ENCODE measurements around the gene CYRIA.

Gene CYRIA

GRCh38 chr2:16628314-16628713 lies 37.3 kb downstream of the CYRIA start:
- peak overlapping the region; percentile 27 for H3K4me2 ChIP-seq (ENCODE audit: low read depth, low read length, poor library complexity, severe bottlenecking)

GRCh38 chr2:16626997-16627605 lies 38.5 kb downstream of the CYRIA start:
- no peaks in the 10 kb centered on the region for H3K79me2 ChIP-seq (ENCODE audit: insufficient read depth, low read length)
- H3K4me3 ChIP-seq (ENCODE audit: low read length, poor library complexity, severe bottlenecking), result no peak overlapping the region
- H2AFZ ChIP-seq (ENCODE audit: low read length), result no peak overlapping the region
- no peaks in the 10 kb centered on the region for H3F3A ChIP-seq (ENCODE audit: low read depth)
- H3K4me1 ChIP-seq (ENCODE audit: insufficient read depth, low read length, poor library complexity, severe bottlenecking), result peaks cover 100% of the 10 kb centered on the region
- TF ChIP-seq EZH2phosphoT487 (IDR thresholded peaks at IDR 0.05; ENCODE audit: borderline replicate concordance), result no peak
- no peak for TF ChIP-seq CTCF (conservative IDR thresholded peaks at IDR 0.05; ENCODE audit: low read length)
- no peaks in the 10 kb centered on the region for H3K9me3 ChIP-seq (ENCODE audit: insufficient read depth, low read depth, low read length)
- no peaks in the 10 kb centered on the region for H4K20me1 ChIP-seq (ENCODE audit: insufficient read depth, low read length, poor library complexity, severe bottlenecking)
- H3K9ac ChIP-seq (ENCODE audit: low read depth, low read length, poor library complexity, severe bottlenecking), result peak overlapping the region; percentile 70
- H3K9me2 ChIP-seq (replicated peaks; ENCODE audit: low read depth, low read length), result no peaks in the 10 kb centered on the region
- peak overlapping the region; percentile 86 for H3K4me2 ChIP-seq (ENCODE audit: low read depth, low read length, poor library complexity, severe bottlenecking)
- H3K27me3 ChIP-seq (ENCODE audit: insufficient read depth, low read length, poor library complexity, severe bottlenecking), result no peaks in the 10 kb centered on the region
- H3K36me3 ChIP-seq (ENCODE audit: insufficient read depth, low read length), result no peaks in the 10 kb centered on the region

More at GRCh38 chr2:16628314-16628713, 37.3 kb downstream of the CYRIA start:
- H4K20me1 ChIP-seq (ENCODE audit: insufficient read depth, low read length, poor library complexity, severe bottlenecking), result no peaks in the 10 kb centered on the region
- no peaks in the 10 kb centered on the region for H3K27me3 ChIP-seq (ENCODE audit: insufficient read depth, low read length, poor library complexity, severe bottlenecking)
- no peaks in the 10 kb centered on the region for H3K9me3 ChIP-seq (ENCODE audit: insufficient read depth, low read depth, low read length)
- H3K79me2 ChIP-seq (ENCODE audit: insufficient read depth, low read length), result no peaks in the 10 kb centered on the region
- TF ChIP-seq EZH2phosphoT487 (IDR thresholded peaks at IDR 0.05; ENCODE audit: borderline replicate concordance), result no peak
- no peak for TF ChIP-seq CTCF (conservative IDR thresholded peaks at IDR 0.05; ENCODE audit: low read length)
- H3K4me1 ChIP-seq (ENCODE audit: insufficient read depth, low read length, poor library complexity, severe bottlenecking), result peaks cover 94% of the 10 kb centered on the region
- H2AFZ ChIP-seq (ENCODE audit: low read length), result no peak overlapping the region
- H3F3A ChIP-seq (ENCODE audit: low read depth), result no peaks in the 10 kb centered on the region
- H3K36me3 ChIP-seq (ENCODE audit: insufficient read depth, low read length), result no peaks in the 10 kb centered on the region
- H3K4me3 ChIP-seq (ENCODE audit: low read length, poor library complexity, severe bottlenecking), result no peak overlapping the region
- H3K9me2 ChIP-seq (replicated peaks; ENCODE audit: low read depth, low read length), result no peaks in the 10 kb centered on the region
- peak overlapping the region; percentile 60 for H3K9ac ChIP-seq (ENCODE audit: low read depth, low read length, poor library complexity, severe bottlenecking)

- Histone ChIP-seq H3F3A (ENCODE audit: low read depth) (no peaks in the 10 kb centered on the region), H3K4me2 (ENCODE audit: low read depth, low read length, poor library complexity, severe bottlenecking) (peak overlapping the region; percentile 86), H3K4me1 (ENCODE audit: insufficient read depth, low read length, poor library complexity, severe bottlenecking) (peaks cover 100% of the 10 kb centered on the region), H3K27me3 (ENCODE audit: insufficient read depth, low read length, poor library complexity, severe bottlenecking) (no peaks in the 10 kb centered on the region), H3K79me2 (ENCODE audit: insufficient read depth, low read length) (no peaks in the 10 kb centered on the region), H4K20me1 (ENCODE audit: insufficient read depth, low read length, poor library complexity, severe bottlenecking) (no peaks in the 10 kb centered on the region), H3K9me2 (replicated peaks; ENCODE audit: low read depth, low read length) (no peaks in the 10 kb centered on the region), H3K9me3 (ENCODE audit: insufficient read depth, low read depth, low read length) (no peaks in the 10 kb centered on the region), H2AFZ (ENCODE audit: low read length) (no peak overlapping the region), H3K4me3 (ENCODE audit: low read length, poor library complexity, severe bottlenecking) (no peak overlapping the region), H3K9ac (ENCODE audit: low read depth, low read length, poor library complexity, severe bottlenecking) (peak overlapping the region; percentile 70), H3K36me3 (ENCODE audit: insufficient read depth, low read length) (no peaks in the 10 kb centered on the region)
- no peak for TF ChIP-seq EZH2phosphoT487 (IDR thresholded peaks at IDR 0.05; ENCODE audit: borderline replicate concordance)
- no peak for TF ChIP-seq CTCF (conservative IDR thresholded peaks at IDR 0.05; ENCODE audit: low read length)
Observed at GRCh38 chr2:16626497-16626896, 39.1 kb downstream of the CYRIA start.

Data from Loucy (cell line).